Small intestine (tissue), 7 donors: ENCODE results near the gene HDAC9. TPM values are rescaled to one million over a fixed set of nuclear protein-coding genes. Genes with fewer than 3 reads are reported as not detected.

Experiments used
- DNase-seq, 2 donors: peaks; one replicate each; pipeline versions ENCODE4 v3.0.0 to v3.0.0-alpha.2; 2013
- FAIRE-seq: peaks from 2 replicates; lab custom pipeline; 2012; peaks lifted over from hg19 to GRCh38; lab: Jason Lieb, UNC
- H3K27ac ChIP-seq, 3 donors: one replicate each; pipeline ENCODE4 v1.5.1; 2013; ENCODE audit warnings: low read length in 2 of 3, mild to moderate bottlenecking in 2 of 3, control low read depth in 1 of 3, inconsistent platforms in 1 of 3, low read depth in 1 of 3, moderate library complexity in 1 of 3
- H3K27me3 ChIP-seq, 3 donors: one replicate each; pipeline ENCODE4 v1.6.1; 2013; ENCODE audit warnings: low read length in 3 of 3, inconsistent platforms in 1 of 3; ENCODE audit not compliant: control insufficient read depth in 3 of 3, insufficient read depth in 3 of 3
- H3K36me3 ChIP-seq, 3 donors: one replicate each; pipeline ENCODE4 v1.6.1; 2013; ENCODE audit warnings: low read length in 3 of 3, inconsistent platforms in 1 of 3, low read depth in 1 of 3, mild to moderate bottlenecking in 1 of 3, moderate library complexity in 1 of 3; ENCODE audit not compliant: control insufficient read depth in 3 of 3, insufficient read depth in 2 of 3
- H3K4me1 ChIP-seq, 3 donors: one replicate each; pipeline ENCODE4 v1.6.1; 2013; ENCODE audit warnings: low read length in 2 of 3, inconsistent platforms in 1 of 3, low read depth in 1 of 3, mild to moderate bottlenecking in 1 of 3, moderate library complexity in 1 of 3; ENCODE audit not compliant: control insufficient read depth in 3 of 3, insufficient read depth in 2 of 3
- H3K4me3 ChIP-seq, 3 donors: one replicate each; pipeline ENCODE4 v1.5.1; 2013; ENCODE audit warnings: low read length in 3 of 3, control low read depth in 1 of 3, inconsistent platforms in 1 of 3, low read depth in 1 of 3, mild to moderate bottlenecking in 1 of 3, moderate library complexity in 1 of 3
- H3K9me3 ChIP-seq, 2 donors: one replicate each; pipeline ENCODE4 v1.6.1; 2013; ENCODE audit warnings: low read depth in 1 of 2, low read length in 1 of 2; ENCODE audit not compliant: control insufficient read depth in 2 of 2, insufficient read depth in 1 of 2
- WGBS, 3 donors: extraction: QIAGEN DNeasy Blood & Tissue Kit; methylation state at CpG; one replicate each; pipeline ENCODE4 v1.1.7; 2013; 5-methylcytosine and 5-hydroxymethylcytosine counted together
- polyA plus RNA-seq, 4 donors: library from polyadenylated mRNA; stranded (reverse) in 3 of 4; unstranded in 1 of 4; fragments of 200-250 nt in 3 of 4; fragments of 120-200 nt in 1 of 4; gene quantifications; one replicate each; pipeline versions ENCODE4 v1.2.1 to v1.2.3, GENCODE V29; 2013
- donor health status: healthy with polysubstance abuse.
- donor health status: control.
- donor health status: control.
- donor health status: Bipolar disorder and iron deficiency.
- donor health status: healthy.

The HDAC9 gene
- polyA plus RNA-seq, 4 donors, result 2.2 to 2.7 (median 2.7) TPM; not detected in 1

- Histone ChIP-seq H3K9me3 (no peaks in the 10 kb centered on the region), H3K36me3 (no peaks in the 10 kb centered on the region), H3K4me3 (no peak overlapping the region), H3K4me1 (no peaks in the 10 kb centered on the region), H3K27me3 (no peaks in the 10 kb centered on the region), H3K27ac (no peak overlapping the region)
- no peak for DNase-seq
- 75 to 82% (median 78%) methylated on average over 2 of the region's 2 CpGs for WGBS, 3 donors
- FAIRE-seq, result no peak
Measured at GRCh38 chr7:18535810-18536415, 40.4 kb downstream of the HDAC9 start.

DNA sequence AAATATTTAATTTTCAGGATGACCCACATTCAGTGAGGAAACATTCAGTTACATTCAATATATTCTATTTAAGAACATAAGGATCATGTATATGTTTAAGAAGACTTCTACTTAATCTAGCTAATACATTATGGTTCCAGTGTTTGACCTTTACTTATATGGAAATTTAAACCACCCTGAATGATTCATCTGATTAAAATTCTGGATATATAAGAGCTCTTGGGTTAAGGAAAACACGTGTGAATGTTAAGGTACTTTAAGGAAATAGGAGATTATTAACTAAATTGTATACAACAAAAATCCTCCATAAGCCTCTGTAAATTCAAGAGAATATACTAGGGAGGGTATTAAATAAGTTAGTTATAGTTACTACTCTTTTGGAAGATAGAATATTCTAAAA is 40.9 kb downstream of the HDAC9 start:
- Histone ChIP-seq H3K4me3 (no peak overlapping the region), H3K36me3 (no peaks in the 10 kb centered on the region), H3K27me3 (no peaks in the 10 kb centered on the region), H3K4me1 (no peaks in the 10 kb centered on the region), H3K9me3 (no peaks in the 10 kb centered on the region), H3K27ac (no peak overlapping the region)
- no peak for FAIRE-seq
- 17 to 52% (median 18%) methylated on average over 1 of the region's 1 CpG for WGBS, 3 donors
- DNase-seq, result no peak

GRCh38 chr7:18538554-18539250 is 43.2 kb downstream of the HDAC9 start:
- no peaks in the 10 kb centered on the region for H3K9me3 ChIP-seq
- H3K36me3 ChIP-seq, result no peaks in the 10 kb centered on the region
- FAIRE-seq, result no peak
- no peaks in the 10 kb centered on the region for H3K4me1 ChIP-seq
- H3K27ac ChIP-seq, result no peak overlapping the region
- no peak for DNase-seq
- H3K4me3 ChIP-seq, result no peak overlapping the region
- no peaks in the 10 kb centered on the region for H3K27me3 ChIP-seq

- no peaks in the 10 kb centered on the region for H3K27me3 ChIP-seq
- DNase-seq (no peak), FAIRE-seq (no peak)
- H3K36me3 ChIP-seq, result no peaks in the 10 kb centered on the region
- WGBS, 3 donors, result 77 to 95% (median 94%) methylated on average over 1 of the region's 1 CpG
- H3K27ac ChIP-seq, result no peak overlapping the region
- H3K4me1 ChIP-seq, result no peaks in the 10 kb centered on the region
- H3K4me3 ChIP-seq, result no peak overlapping the region
- no peaks in the 10 kb centered on the region for H3K9me3 ChIP-seq
Measured at GRCh38 chr7:18540396-18540795, 44.8 kb downstream of the HDAC9 start.

DNA sequence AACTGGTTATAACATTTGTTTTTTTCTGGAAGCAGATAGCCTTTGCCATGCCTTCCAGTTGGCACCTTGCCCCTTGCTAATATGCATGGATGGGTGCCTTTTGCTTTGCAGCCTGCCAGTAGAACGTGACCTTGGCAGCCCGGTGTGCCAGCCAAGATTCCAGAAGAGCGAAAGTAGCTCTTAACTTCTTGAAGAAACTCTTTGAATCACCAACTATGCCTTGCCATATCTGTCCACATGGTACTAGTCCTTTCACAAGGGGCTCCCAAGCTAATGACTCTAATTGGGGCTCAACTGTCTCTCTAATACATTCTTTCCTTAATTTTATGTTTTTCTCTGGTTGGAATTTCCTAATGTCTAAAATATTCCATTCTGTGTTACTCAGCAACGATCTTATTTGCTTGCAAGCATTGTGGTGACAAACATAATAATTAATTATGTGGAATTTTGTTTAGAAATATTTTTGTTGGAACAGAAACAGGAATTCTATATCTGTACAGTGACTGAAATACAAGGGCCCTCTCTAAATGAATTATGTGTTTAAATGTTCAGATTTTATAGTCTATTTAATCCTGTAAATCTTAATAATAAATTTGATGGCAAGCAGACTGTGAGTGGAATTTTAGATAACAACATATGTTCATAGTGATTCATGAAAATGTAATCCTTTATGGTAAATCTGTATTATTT is 45.8 kb downstream of the HDAC9 start:
- Histone ChIP-seq H3K27ac (no peak overlapping the region), H3K4me1 (no peaks in the 10 kb centered on the region), H3K36me3 (no peaks in the 10 kb centered on the region), H3K4me3 (no peak overlapping the region), H3K27me3 (no peaks in the 10 kb centered on the region), H3K9me3 (no peaks in the 10 kb centered on the region)
- FAIRE-seq (no peak), DNase-seq (peak in 1 of 2 donors; percentile 8)
- WGBS, 3 donors, result 40 to 52% (median 46%) methylated on average over 4 of the region's 4 CpGs

- no peak overlapping the region for H3K4me3 ChIP-seq
- 78 to 91% (median 86%) methylated on average over 6 of the region's 6 CpGs for WGBS, 3 donors
- DNase-seq (no peak), FAIRE-seq (no peak)
- H3K36me3 ChIP-seq, result no peaks in the 10 kb centered on the region
- no peaks in the 10 kb centered on the region for H3K9me3 ChIP-seq
- H3K27me3 ChIP-seq, result no peaks in the 10 kb centered on the region
- H3K27ac ChIP-seq, result no peak overlapping the region
- no peaks in the 10 kb centered on the region for H3K4me1 ChIP-seq
Measured at GRCh38 chr7:18541871-18542212, 46.3 kb downstream of the HDAC9 start.

DNA sequence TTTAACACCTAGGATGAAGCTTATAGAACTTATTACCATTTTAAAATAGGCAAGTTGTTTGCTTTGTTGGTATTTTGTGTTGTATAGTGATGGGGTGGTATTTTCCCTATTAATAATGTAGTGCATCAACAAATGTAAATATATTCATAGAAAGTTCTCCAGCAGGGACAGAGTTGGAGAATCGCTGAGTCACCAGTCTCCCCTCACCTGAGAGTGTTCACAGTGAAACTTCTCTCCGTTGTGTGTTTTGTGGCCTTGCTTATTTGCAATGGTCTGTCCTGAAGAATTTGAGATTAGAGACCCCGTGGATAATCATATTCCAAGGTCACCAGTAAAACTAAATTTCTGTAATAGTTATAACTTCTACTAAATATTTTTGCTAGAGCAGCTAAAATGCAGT is 51.0 kb downstream of the HDAC9 start:
- Histone ChIP-seq H3K4me3 (no peak overlapping the region), H3K4me1 (no peaks in the 10 kb centered on the region), H3K36me3 (no peaks in the 10 kb centered on the region), H3K9me3 (no peaks in the 10 kb centered on the region), H3K27me3 (no peaks in the 10 kb centered on the region), H3K27ac (no peak overlapping the region)
- WGBS, 3 donors, result 45 to 79% (median 60%) methylated on average over 3 of the region's 3 CpGs
- DNase-seq (no peak), FAIRE-seq (no peak)

DNA sequence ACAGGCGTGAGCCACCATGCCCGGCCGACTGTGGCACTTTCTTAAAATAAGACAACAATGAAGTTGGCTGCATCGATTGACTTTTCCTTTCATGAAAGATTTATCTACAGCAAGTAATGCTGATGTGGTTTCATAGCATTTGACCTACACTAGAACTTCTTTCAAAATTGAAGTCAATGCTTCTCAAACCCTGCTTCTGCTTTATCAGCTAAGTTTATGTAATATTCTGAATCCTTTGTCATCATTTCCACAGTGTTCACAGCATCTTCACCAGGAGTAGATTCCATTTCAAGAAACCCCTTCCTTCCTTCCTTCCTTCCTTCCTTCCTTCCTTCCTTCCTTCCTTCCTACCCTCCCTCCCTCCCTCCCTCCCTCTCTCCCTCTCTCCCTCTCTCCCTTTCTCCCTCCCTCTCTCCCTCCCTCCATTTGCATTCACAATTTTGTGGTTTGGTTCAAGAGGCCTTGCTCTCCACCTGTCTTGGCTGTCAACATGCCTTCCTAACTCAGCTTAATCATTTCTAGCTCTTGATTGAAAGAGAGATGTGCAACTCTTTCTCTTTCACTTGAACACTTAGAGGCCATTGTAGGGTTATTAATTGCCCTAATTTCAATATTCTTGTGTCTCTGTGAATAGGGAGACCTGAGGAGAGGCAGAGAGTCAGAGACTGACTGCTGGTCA is 52.1 kb downstream of the HDAC9 start:
- H3K4me3 ChIP-seq, result no peak overlapping the region
- no peak overlapping the region for H3K27ac ChIP-seq
- no peak for DNase-seq
- no peaks in the 10 kb centered on the region for H3K27me3 ChIP-seq
- 91 to 94% (median 92%) methylated on average over 4 of the region's 4 CpGs for WGBS, 3 donors
- H3K36me3 ChIP-seq, result no peaks in the 10 kb centered on the region
- no peaks in the 10 kb centered on the region for H3K9me3 ChIP-seq
- no peaks in the 10 kb centered on the region for H3K4me1 ChIP-seq
- FAIRE-seq, result no peak
